Measurements from ENCODE around the gene FDX1. TPM values are rescaled to one million over a fixed set of nuclear protein-coding genes. Genes with fewer than 3 reads are reported as not detected.

The FDX1 gene
- total RNA-seq, 1 experiment from 2014 or later: 14.5 TPM

DNA sequence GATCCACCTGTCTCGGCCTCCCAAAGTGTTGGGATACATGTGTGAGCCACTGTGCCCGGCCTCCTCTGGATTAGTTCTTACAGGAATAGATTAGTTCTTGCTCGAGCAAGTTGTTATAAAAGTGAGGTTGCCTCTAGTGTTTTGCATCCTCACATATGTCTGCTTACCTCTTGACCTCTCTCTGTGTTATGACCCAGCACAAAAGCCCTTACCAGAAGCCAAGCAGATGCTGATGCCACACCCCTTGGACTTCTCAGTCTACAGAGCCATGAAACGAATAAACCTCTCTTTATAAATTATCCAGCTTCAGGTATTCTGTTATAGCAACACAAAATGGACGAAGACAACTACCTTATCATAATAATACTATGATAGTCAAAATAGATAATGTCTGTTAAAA is 22.4 kb upstream of the FDX1 start:
- intact Hi-C loops (cut with micrococcal nuclease): no loop called here
- Histone ChIP-seq H3K4me2 (ENCODE audit: low read length) (no peak overlapping the region), H3K27me3 (ENCODE audit: insufficient read depth, low read length) (no peaks in the 10 kb centered on the region), H3K36me3 (ENCODE audit: control insufficient read depth in 1 of 2, insufficient read depth in 2 of 2, low read length in 2 of 2) (no peaks in the 10 kb centered on the region), H2AFZ (ENCODE audit: low read depth, low read length, poor library complexity, severe bottlenecking) (no peak overlapping the region), H3K27ac (ENCODE audit: low read depth, low read length) (no peak overlapping the region), H3K9me3 (ENCODE audit: control insufficient read depth in 1 of 2, insufficient read depth in 1 of 2, low read depth in 1 of 2, low read length in 2 of 2) (0 out of 4 replicates have a peak, but pooled peaks cover 0 to 4% of the 10 kb centered on the region in 2 experiments), H3K9ac (ENCODE audit: low read length) (no peak overlapping the region), H4K20me1 (ENCODE audit: insufficient read depth) (no peaks in the 10 kb centered on the region), H3K9me2 (ENCODE audit: insufficient read depth) (no peaks in the 10 kb centered on the region), H3K79me2 (ENCODE audit: insufficient read depth, low read length) (no peaks in the 10 kb centered on the region), H3K4me1 (ENCODE audit: control insufficient read depth in 1 of 2, insufficient read depth in 2 of 2, low read length in 2 of 2) (no peaks in the 10 kb centered on the region), H3K4me3 (replicated peaks in 1 of 2; ENCODE audit: low read depth in 1 of 2, low read length in 2 of 2) (no peak overlapping the region)
- no TSS peak for BruUV-seq (replicated peaks)
- POLR2A ChIA-PET: no interaction called here
- DNase-seq (ENCODE audit: low read depth, low spot score) (no peak), ATAC-seq (no peak)
- CTCF ChIA-PET: no interaction called here
- TF ChIP-seq EGR1 (IDR thresholded peaks at IDR 0.05; ENCODE audit: low read depth): no peak
- TF ChIP-seq, protein P1, sequence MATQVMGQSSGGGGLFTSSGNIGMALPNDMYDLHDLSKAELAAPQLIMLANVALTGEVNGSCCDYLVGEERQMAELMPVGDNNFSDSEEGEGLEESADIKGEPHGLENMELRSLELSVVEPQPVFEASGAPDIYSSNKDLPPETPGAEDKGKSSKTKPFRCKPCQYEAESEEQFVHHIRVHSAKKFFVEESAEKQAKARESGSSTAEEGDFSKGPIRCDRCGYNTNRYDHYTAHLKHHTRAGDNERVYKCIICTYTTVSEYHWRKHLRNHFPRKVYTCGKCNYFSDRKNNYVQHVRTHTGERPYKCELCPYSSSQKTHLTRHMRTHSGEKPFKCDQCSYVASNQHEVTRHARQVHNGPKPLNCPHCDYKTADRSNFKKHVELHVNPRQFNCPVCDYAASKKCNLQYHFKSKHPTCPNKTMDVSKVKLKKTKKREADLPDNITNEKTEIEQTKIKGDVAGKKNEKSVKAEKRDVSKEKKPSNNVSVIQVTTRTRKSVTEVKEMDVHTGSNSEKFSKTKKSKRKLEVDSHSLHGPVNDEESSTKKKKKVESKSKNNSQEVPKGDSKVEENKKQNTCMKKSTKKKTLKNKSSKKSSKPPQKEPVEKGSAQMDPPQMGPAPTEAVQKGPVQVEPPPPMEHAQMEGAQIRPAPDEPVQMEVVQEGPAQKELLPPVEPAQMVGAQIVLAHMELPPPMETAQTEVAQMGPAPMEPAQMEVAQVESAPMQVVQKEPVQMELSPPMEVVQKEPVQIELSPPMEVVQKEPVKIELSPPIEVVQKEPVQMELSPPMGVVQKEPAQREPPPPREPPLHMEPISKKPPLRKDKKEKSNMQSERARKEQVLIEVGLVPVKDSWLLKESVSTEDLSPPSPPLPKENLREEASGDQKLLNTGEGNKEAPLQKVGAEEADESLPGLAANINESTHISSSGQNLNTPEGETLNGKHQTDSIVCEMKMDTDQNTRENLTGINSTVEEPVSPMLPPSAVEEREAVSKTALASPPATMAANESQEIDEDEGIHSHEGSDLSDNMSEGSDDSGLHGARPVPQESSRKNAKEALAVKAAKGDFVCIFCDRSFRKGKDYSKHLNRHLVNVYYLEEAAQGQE (IDR thresholded peaks at IDR 0.05; ENCODE audit: low read depth): no peak
- TF ChIP-seq ZFX (IDR thresholded peaks at IDR 0.05): no peak
- TF ChIP-seq POLR2AphosphoS5 (IDR thresholded peaks at IDR 0.05; ENCODE audit: low read depth, low read length): no peak
- TF ChIP-seq YY1 (IDR thresholded peaks at IDR 0.05; ENCODE audit: extremely low read depth, insufficient replicate concordance, low read depth, low read length): no peak
- no peak for TF ChIP-seq SIN3A (IDR thresholded peaks at IDR 0.05; ENCODE audit: low read depth)
- TF ChIP-seq, protein P2, sequence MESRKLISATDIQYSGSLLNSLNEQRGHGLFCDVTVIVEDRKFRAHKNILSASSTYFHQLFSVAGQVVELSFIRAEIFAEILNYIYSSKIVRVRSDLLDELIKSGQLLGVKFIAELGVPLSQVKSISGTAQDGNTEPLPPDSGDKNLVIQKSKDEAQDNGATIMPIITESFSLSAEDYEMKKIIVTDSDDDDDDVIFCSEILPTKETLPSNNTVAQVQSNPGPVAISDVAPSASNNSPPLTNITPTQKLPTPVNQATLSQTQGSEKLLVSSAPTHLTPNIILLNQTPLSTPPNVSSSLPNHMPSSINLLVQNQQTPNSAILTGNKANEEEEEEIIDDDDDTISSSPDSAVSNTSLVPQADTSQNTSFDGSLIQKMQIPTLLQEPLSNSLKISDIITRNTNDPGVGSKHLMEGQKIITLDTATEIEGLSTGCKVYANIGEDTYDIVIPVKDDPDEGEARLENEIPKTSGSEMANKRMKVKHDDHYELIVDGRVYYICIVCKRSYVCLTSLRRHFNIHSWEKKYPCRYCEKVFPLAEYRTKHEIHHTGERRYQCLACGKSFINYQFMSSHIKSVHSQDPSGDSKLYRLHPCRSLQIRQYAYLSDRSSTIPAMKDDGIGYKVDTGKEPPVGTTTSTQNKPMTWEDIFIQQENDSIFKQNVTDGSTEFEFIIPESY (IDR thresholded peaks at IDR 0.05; ENCODE audit: extremely low read depth, insufficient replicate concordance, low read length): no peak
- no peak for TF ChIP-seq SRF (IDR thresholded peaks at IDR 0.05; ENCODE audit: low read depth)
- no peak for TF ChIP-seq RAD21 (IDR thresholded peaks at IDR 0.05; ENCODE audit: low read depth)
- TF ChIP-seq CEBPB (IDR thresholded peaks at IDR 0.05; ENCODE audit: low read depth): no peak
- no peak for TF ChIP-seq CBX3 (IDR thresholded peaks at IDR 0.05; ENCODE audit: low read depth)
- TF ChIP-seq, protein P3, sequence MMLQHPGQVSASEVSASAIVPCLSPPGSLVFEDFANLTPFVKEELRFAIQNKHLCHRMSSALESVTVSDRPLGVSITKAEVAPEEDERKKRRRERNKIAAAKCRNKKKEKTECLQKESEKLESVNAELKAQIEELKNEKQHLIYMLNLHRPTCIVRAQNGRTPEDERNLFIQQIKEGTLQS (IDR thresholded peaks at IDR 0.05): no peak
- TF ChIP-seq POLR2A (IDR thresholded peaks at IDR 0.05; ENCODE audit: borderline replicate concordance, extremely low read depth, insufficient read depth, insufficient read length): no peak
- no peak for TF ChIP-seq TCF7L2 (IDR thresholded peaks at IDR 0.05; ENCODE audit: borderline replicate concordance, extremely low read depth, insufficient read depth, insufficient read length)
- TF ChIP-seq EZH2phosphoT487 (IDR thresholded peaks at IDR 0.05; ENCODE audit: borderline replicate concordance): no peak
- RAD21 ChIA-PET (ENCODE audit: low non-redundant PET in 1 of 2, low total read pairs in 2 of 2, uncharacterized antibody in 2 of 2, unreplicated experiment in 2 of 2): no interaction called here

Data from HCT116 (cell line).